ENCODE measurements around the gene SLC30A1.

Gene SLC30A1

GRCh38 chr1:211522804-211523203 is 56.2 kb downstream of the SLC30A1 start:
- TF ChIP-seq, protein P1, sequence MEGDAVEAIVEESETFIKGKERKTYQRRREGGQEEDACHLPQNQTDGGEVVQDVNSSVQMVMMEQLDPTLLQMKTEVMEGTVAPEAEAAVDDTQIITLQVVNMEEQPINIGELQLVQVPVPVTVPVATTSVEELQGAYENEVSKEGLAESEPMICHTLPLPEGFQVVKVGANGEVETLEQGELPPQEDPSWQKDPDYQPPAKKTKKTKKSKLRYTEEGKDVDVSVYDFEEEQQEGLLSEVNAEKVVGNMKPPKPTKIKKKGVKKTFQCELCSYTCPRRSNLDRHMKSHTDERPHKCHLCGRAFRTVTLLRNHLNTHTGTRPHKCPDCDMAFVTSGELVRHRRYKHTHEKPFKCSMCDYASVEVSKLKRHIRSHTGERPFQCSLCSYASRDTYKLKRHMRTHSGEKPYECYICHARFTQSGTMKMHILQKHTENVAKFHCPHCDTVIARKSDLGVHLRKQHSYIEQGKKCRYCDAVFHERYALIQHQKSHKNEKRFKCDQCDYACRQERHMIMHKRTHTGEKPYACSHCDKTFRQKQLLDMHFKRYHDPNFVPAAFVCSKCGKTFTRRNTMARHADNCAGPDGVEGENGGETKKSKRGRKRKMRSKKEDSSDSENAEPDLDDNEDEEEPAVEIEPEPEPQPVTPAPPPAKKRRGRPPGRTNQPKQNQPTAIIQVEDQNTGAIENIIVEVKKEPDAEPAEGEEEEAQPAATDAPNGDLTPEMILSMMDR (IDR thresholded peaks at IDR 0.05; ENCODE audit: low read depth, low read length): no peak

More at GRCh38 chr1:211522804-211523203, 56.2 kb downstream of the SLC30A1 start:
- no peak overlapping the region for H3K4me3 ChIP-seq (replicated peaks in 1 of 2; ENCODE audit: low read depth in 2 of 2, low read length in 2 of 2)
- DNase-seq (ENCODE audit: low read depth in 2 of 2): no peak
